ENCODE data around the gene LANCL2.
"Not testable (repeated sequence)": the region's sequence is repeated elsewhere in the genome, so short reads cannot be mapped to it uniquely, and the experiment has no call there.

LANCL2 gene

GRCh38 chr7:55413442-55413841, 48.3 kb downstream of the LANCL2 start:
- no peak for TF ChIP-seq POLR2A (IDR thresholded peaks at IDR 0.05; ENCODE audit: low read depth, low read length)
- TF ChIP-seq POLR2AphosphoS5 (IDR thresholded peaks at IDR 0.05; ENCODE audit: low read depth, low read length): no peak
- no peak for TF ChIP-seq TAF1 (IDR thresholded peaks at IDR 0.05; ENCODE audit: borderline replicate concordance, low read depth, low read length)
- FAIRE-seq: no peak
- no peak for DNase-seq (ENCODE audit: insufficient read length)

- TF ChIP-seq TAF1 (IDR thresholded peaks at IDR 0.05; ENCODE audit: borderline replicate concordance, low read depth, low read length): no peak
- TF ChIP-seq POLR2AphosphoS5 (IDR thresholded peaks at IDR 0.05; ENCODE audit: low read depth, low read length): no peak
- no peak for TF ChIP-seq POLR2A (IDR thresholded peaks at IDR 0.05; ENCODE audit: low read depth, low read length)
- peak; percentile 66 for FAIRE-seq
- peak; percentile 57 for DNase-seq (ENCODE audit: insufficient read length)
Observed at GRCh38 chr7:55415173-55415778, 50.1 kb downstream of the LANCL2 start.

GRCh38 chr7:55417456-55417855, 52.3 kb downstream of the LANCL2 start:
- DNase-seq (ENCODE audit: insufficient read length); FAIRE-seq: not testable (repeated sequence)

GRCh38 chr7:55420530-55420929, 55.4 kb downstream of the LANCL2 start:
- TF ChIP-seq POLR2A (IDR thresholded peaks at IDR 0.05; ENCODE audit: low read depth, low read length): no peak
- no peak for TF ChIP-seq TAF1 (IDR thresholded peaks at IDR 0.05; ENCODE audit: borderline replicate concordance, low read depth, low read length)
- no peak for TF ChIP-seq POLR2AphosphoS5 (IDR thresholded peaks at IDR 0.05; ENCODE audit: low read depth, low read length)
- DNase-seq (ENCODE audit: insufficient read length) (no peak), FAIRE-seq (no peak)

GRCh38 chr7:55423277-55423711, 58.2 kb downstream of the LANCL2 start:
- FAIRE-seq (no peak), DNase-seq (ENCODE audit: insufficient read length) (no peak)
- TF ChIP-seq TAF1 (IDR thresholded peaks at IDR 0.05; ENCODE audit: borderline replicate concordance, low read depth, low read length) (no peak), POLR2A (IDR thresholded peaks at IDR 0.05; ENCODE audit: low read depth, low read length) (no peak), POLR2AphosphoS5 (IDR thresholded peaks at IDR 0.05; ENCODE audit: low read depth, low read length) (no peak)

- FAIRE-seq (no peak), DNase-seq (ENCODE audit: insufficient read length) (no peak)
- TF ChIP-seq POLR2AphosphoS5 (IDR thresholded peaks at IDR 0.05; ENCODE audit: low read depth, low read length) (no peak), TAF1 (IDR thresholded peaks at IDR 0.05; ENCODE audit: borderline replicate concordance, low read depth, low read length) (no peak), POLR2A (IDR thresholded peaks at IDR 0.05; ENCODE audit: low read depth, low read length) (no peak)
Observed at GRCh38 chr7:55423891-55424290, 58.8 kb downstream of the LANCL2 start.

- TF ChIP-seq TAF1 (IDR thresholded peaks at IDR 0.05; ENCODE audit: borderline replicate concordance, low read depth, low read length): no peak
- FAIRE-seq: no peak
- DNase-seq (ENCODE audit: insufficient read length): no peak
Observed at GRCh38 chr7:55425141-55425752, 60.1 kb downstream of the LANCL2 start.

GRCh38 chr7:55426676-55427075, 61.5 kb downstream of the LANCL2 start:
- no peak for DNase-seq (ENCODE audit: insufficient read length)
- FAIRE-seq: no peak
- TF ChIP-seq POLR2A (IDR thresholded peaks at IDR 0.05; ENCODE audit: low read depth, low read length) (no peak), TAF1 (IDR thresholded peaks at IDR 0.05; ENCODE audit: borderline replicate concordance, low read depth, low read length) (no peak), POLR2AphosphoS5 (IDR thresholded peaks at IDR 0.05; ENCODE audit: low read depth, low read length) (no peak)

GRCh38 chr7:55427342-55427741, 62.2 kb downstream of the LANCL2 start:
- no peak for FAIRE-seq

GRCh38 chr7:55427800-55428199, 62.7 kb downstream of the LANCL2 start:
- DNase-seq (ENCODE audit: insufficient read length): no peak
- no peak for TF ChIP-seq POLR2A (IDR thresholded peaks at IDR 0.05; ENCODE audit: low read depth, low read length)
- no peak for TF ChIP-seq TAF1 (IDR thresholded peaks at IDR 0.05; ENCODE audit: borderline replicate concordance, low read depth, low read length)
- no peak for TF ChIP-seq POLR2AphosphoS5 (IDR thresholded peaks at IDR 0.05; ENCODE audit: low read depth, low read length)
- no peak for FAIRE-seq

More at GRCh38 chr7:55427342-55427741, 62.2 kb downstream of the LANCL2 start:
- TF ChIP-seq TAF1 (IDR thresholded peaks at IDR 0.05; ENCODE audit: borderline replicate concordance, low read depth, low read length) (no peak), POLR2AphosphoS5 (IDR thresholded peaks at IDR 0.05; ENCODE audit: low read depth, low read length) (no peak), POLR2A (IDR thresholded peaks at IDR 0.05; ENCODE audit: low read depth, low read length) (no peak)
- no peak for DNase-seq (ENCODE audit: insufficient read length)

- no peak for TF ChIP-seq POLR2AphosphoS5 (IDR thresholded peaks at IDR 0.05; ENCODE audit: low read depth, low read length)
- TF ChIP-seq TAF1 (IDR thresholded peaks at IDR 0.05; ENCODE audit: borderline replicate concordance, low read depth, low read length): no peak
- no peak for TF ChIP-seq POLR2A (IDR thresholded peaks at IDR 0.05; ENCODE audit: low read depth, low read length)
- DNase-seq (ENCODE audit: insufficient read length) (no peak), FAIRE-seq (no peak)
Observed at GRCh38 chr7:55429835-55430499, 64.8 kb downstream of the LANCL2 start.

- TF ChIP-seq POLR2A (IDR thresholded peaks at IDR 0.05; ENCODE audit: low read depth, low read length) (no peak), POLR2AphosphoS5 (IDR thresholded peaks at IDR 0.05; ENCODE audit: low read depth, low read length) (no peak), TAF1 (IDR thresholded peaks at IDR 0.05; ENCODE audit: borderline replicate concordance, low read depth, low read length) (no peak)
- FAIRE-seq (no peak), DNase-seq (ENCODE audit: insufficient read length) (no peak)
Observed at GRCh38 chr7:55431898-55432297, 66.8 kb downstream of the LANCL2 start.
